HCT116 (cell line): ENCODE data around the gene PLCH2. TPM values are rescaled to one million over a fixed set of nuclear protein-coding genes. Genes with fewer than 3 reads are reported as not detected.

Experiments used
- ATAC-seq: fragments of 200-7000 bp; cut with Tn5 transposase; 2 replicates; pipeline ENCODE4 v1.9.1; 2020; ENCODE audit warnings: mild to moderate bottlenecking, moderate library complexity
- BruUV-seq: library from RNA; stranded (reverse); fragments of 400-500 nt; replicated peaks from 2 replicates; lab custom pipeline; 2021; lab: Mats Ljungman, UMichigan
- CTCF ChIA-PET: fragments of 300-600 bp; sonication (Branson Sonifier 250); formaldehyde crosslinking; loops from one replicate; lab custom pipeline; 2021; ENCODE audit warnings: antibody characterized with exemption; lab: Charles Lee
- POLR2A ChIA-PET: fragments of 300-600, 350-600 bp; sonication (Branson Sonifier 250); formaldehyde crosslinking; loops from one replicate; lab custom pipeline; 2021; ENCODE audit warnings: antibody characterized with exemption; lab: Charles Lee
- RAD21 ChIA-PET, 2 experiments: fragments of 300-600 bp; sonication (Branson Sonifier 250); formaldehyde crosslinking; loops; one replicate each; lab custom pipeline; 2023; ENCODE audit warnings: low total read pairs in 2 of 2; ENCODE audit not compliant: uncharacterized antibody in 2 of 2, unreplicated experiment in 2 of 2, low non-redundant PET in 1 of 2; lab: Charles Lee
- DNase-seq: peaks from one replicate; pipeline ENCODE4 v3.0.0-alpha.2; 2010; ENCODE audit warnings: low read depth, low spot score
- H2AFZ ChIP-seq: fragments of 200-600 bp; shearing (Covaris generic), sonication (generic); 2 replicates; pipeline ENCODE4 v1.6.1; 2017; ENCODE audit warnings: low read depth, mixed run types, mixed read lengths, antibody characterized with exemption, low read length; ENCODE audit not compliant: poor library complexity, severe bottlenecking
- H3K27ac ChIP-seq: 2 replicates; pipeline ENCODE4 v1.5.1; 2012; ENCODE audit warnings: low read depth, low read length
- H3K27me3 ChIP-seq: fragments of 200-600 bp; sonication (generic); 2 replicates; pipeline ENCODE4 v1.6.1; 2016; ENCODE audit warnings: mixed run types, low read length, mixed read lengths; ENCODE audit not compliant: insufficient read depth
- H3K36me3 ChIP-seq, 2 experiments: fragments of 200-500 bp in 1 of 2; fragments of 200-600 bp in 1 of 2; sonication (Bioruptor generic) in 1 of 2; sonication (generic) in 1 of 2; 2 replicates each; pipeline versions ENCODE4 v1.5.1 to v1.6.1; 2014 to 2016; ENCODE audit warnings: low read length in 2 of 2, inconsistent platforms in 1 of 2, mixed read lengths in 1 of 2, mixed run types in 1 of 2; ENCODE audit not compliant: insufficient read depth in 2 of 2, control insufficient read depth in 1 of 2
- H3K4me1 ChIP-seq, 2 experiments: fragments of 200-600 bp in 1 of 2; sonication (generic) in 1 of 2; 2 replicates each; pipeline versions ENCODE4 v1.5.1 to v1.6.1; 2012 to 2017; ENCODE audit warnings: low read length in 2 of 2, inconsistent platforms in 1 of 2, mild to moderate bottlenecking in 1 of 2, mixed read lengths in 1 of 2, mixed run types in 1 of 2, moderate library complexity in 1 of 2; ENCODE audit not compliant: insufficient read depth in 2 of 2, control insufficient read depth in 1 of 2
- H3K4me2 ChIP-seq: fragments of 200-600 bp; sonication (generic); 2 replicates; pipeline ENCODE4 v1.6.1; 2017; ENCODE audit warnings: mixed run types, low read length, mixed read lengths
- H3K4me3 ChIP-seq, 2 experiments: fragments of 200-600 bp in 1 of 2; sonication (generic) in 1 of 2; replicated peaks in 1 of 2; 2 replicates each; pipeline ENCODE4 v1.5.1; 2011 to 2016; ENCODE audit warnings: low read length in 2 of 2, control low read depth in 1 of 2, low read depth in 1 of 2, mild to moderate bottlenecking in 1 of 2, mixed read lengths in 1 of 2, mixed run types in 1 of 2
- H3K79me2 ChIP-seq: fragments of 200-600 bp; sonication (generic); 2 replicates; pipeline ENCODE4 v1.6.1; 2017; ENCODE audit warnings: mild to moderate bottlenecking, mixed run types, low read length, moderate library complexity, mixed read lengths; ENCODE audit not compliant: insufficient read depth
- H3K9ac ChIP-seq: fragments of 200-600 bp; sonication (generic); 2 replicates; pipeline ENCODE4 v1.6.1; 2016; ENCODE audit warnings: low read length, mixed read lengths
- H3K9me2 ChIP-seq: fragments of 200-600 bp; sonication (generic), shearing (Covaris generic); 2 replicates; pipeline ENCODE4 v1.6.1; 2017; ENCODE audit warnings: mixed run types, mild to moderate bottlenecking, moderate library complexity; ENCODE audit not compliant: insufficient read depth
- H3K9me3 ChIP-seq, 2 experiments: fragments of 200-500 bp in 1 of 2; fragments of 200-600 bp in 1 of 2; sonication (Bioruptor generic) in 1 of 2; sonication (generic) in 1 of 2; 2 replicates each; pipeline ENCODE4 v1.6.1; 2014 to 2017; ENCODE audit warnings: low read length in 2 of 2, mixed read lengths in 2 of 2, inconsistent platforms in 1 of 2, low read depth in 1 of 2, mild to moderate bottlenecking in 1 of 2, mixed run types in 1 of 2, moderate library complexity in 1 of 2; ENCODE audit not compliant: control insufficient read depth in 1 of 2, insufficient read depth in 1 of 2
- H4K20me1 ChIP-seq: fragments of 200-600 bp; sonication (generic), shearing (Covaris generic); 2 replicates; pipeline ENCODE4 v1.6.1; 2017; ENCODE audit warnings: mixed run types, mild to moderate bottlenecking, moderate library complexity; ENCODE audit not compliant: insufficient read depth
- CEBPB ChIP-seq: IDR thresholded peaks from 2 replicates; pipeline ENCODE4 v1.6.1; 2012; ENCODE audit warnings: low read depth
- EGR1 ChIP-seq: IDR thresholded peaks from 2 replicates; pipeline ENCODE4 v1.6.1; 2012; ENCODE audit warnings: low read depth
- EZH2phosphoT487 ChIP-seq: fragments of 200-600 bp; IDR thresholded peaks from 2 replicates; pipeline ENCODE4 v1.6.1; 2018; ENCODE audit warnings: antibody characterized with exemption, borderline replicate concordance
- FOSL1 ChIP-seq: IDR thresholded peaks from 2 replicates; pipeline ENCODE4 v1.6.1; 2012; ENCODE audit warnings: low read depth
- JUND ChIP-seq: IDR thresholded peaks from 2 replicates; pipeline ENCODE4 v1.6.1; 2012
- POLR2A ChIP-seq: IDR thresholded peaks from 2 replicates; pipeline ENCODE4 v1.7.0; 2011; ENCODE audit warnings: borderline replicate concordance; ENCODE audit not compliant: insufficient read depth, insufficient read length; ENCODE audit errors: extremely low read depth
- POLR2AphosphoS5 ChIP-seq: IDR thresholded peaks from 2 replicates; pipeline ENCODE4 v1.6.1; 2011; ENCODE audit warnings: mild to moderate bottlenecking, low read depth, low read length, moderate library complexity
- RAD21 ChIP-seq: IDR thresholded peaks from 2 replicates; pipeline ENCODE4 v1.6.1; 2012; ENCODE audit warnings: low read depth, mild to moderate bottlenecking
- SP1 ChIP-seq: IDR thresholded peaks from 2 replicates; pipeline ENCODE4 v1.6.1; 2012; ENCODE audit warnings: low read depth
- ZFX ChIP-seq: fragments of 450-650 bp; IDR thresholded peaks from 2 replicates; pipeline ENCODE4 v1.6.1; 2017
- ZNF274 ChIP-seq: fragments of 200-500 bp; sonication (Bioruptor generic); IDR thresholded peaks from 2 replicates; pipeline ENCODE4 v1.6.1; 2014; ENCODE audit warnings: mild to moderate bottlenecking, low read depth, low read length, inconsistent platforms
- intact Hi-C: fragments of 100-400 bp; cut with micrococcal nuclease; formaldehyde crosslinking; loops from 2 replicates; pipeline ENCODE4 v1.10.0; 2022
- total RNA-seq: library from RNA; stranded (reverse); gene quantifications from one replicate; pipeline ENCODE4 v1.2.1, GENCODE V29; 2021; ENCODE audit not compliant: unreplicated experiment
- TF ChIP-seq, protein P1 (sequence below): IDR thresholded peaks from 2 replicates; pipeline ENCODE4 v1.6.1; 2012; ENCODE audit warnings: low read depth

PLCH2 gene
- total RNA-seq, 1 experiment from 2014 or later: 2.0 TPM

DNA sequence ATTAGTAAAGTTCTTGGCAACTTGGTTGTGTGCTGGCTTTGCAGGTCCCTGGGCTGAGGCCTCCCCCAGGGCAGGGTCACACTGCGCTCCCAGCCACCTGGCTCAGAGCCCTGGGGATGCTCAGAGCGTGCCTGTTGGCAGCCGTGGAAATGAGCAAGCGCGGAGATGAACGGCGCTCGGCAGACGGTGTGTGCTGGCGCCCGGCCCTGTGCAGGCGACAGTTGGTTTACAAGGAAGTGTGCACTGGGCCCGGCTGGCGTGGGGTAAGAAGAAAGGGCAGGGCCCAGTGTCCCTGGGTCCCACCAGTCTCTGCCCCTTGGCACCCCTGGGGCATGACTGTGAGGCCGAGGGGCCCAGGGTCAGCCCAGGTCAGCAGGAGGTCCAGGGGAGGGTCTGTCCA, 38.1 kb upstream of the PLCH2 start:
- H4K20me1 ChIP-seq: no peaks in the 10 kb centered on the region
- H3K4me2 ChIP-seq: no peak overlapping the region
- ChIA-PET CTCF (no interaction called here), POLR2A (no interaction called here), RAD21 (no interaction called here)
- H3K79me2 ChIP-seq: no peaks in the 10 kb centered on the region
- H3K27me3 ChIP-seq: peaks cover 3% of the 10 kb centered on the region; the same call in 1 of the 2 replicates
- H3K27ac ChIP-seq: no peak overlapping the region
- no peaks in the 10 kb centered on the region for H3K36me3 ChIP-seq
- no TSS peak for BruUV-seq
- H2AFZ ChIP-seq: no peak overlapping the region
- H3K9me3 ChIP-seq: no peaks in the 10 kb centered on the region
- no peak for ATAC-seq
- H3K4me3 ChIP-seq: no peak overlapping the region
- intact Hi-C loops: no loop called here
- no peak for DNase-seq
- TF ChIP-seq EGR1: no peak
- TF ChIP-seq EZH2phosphoT487: no peak
- TF ChIP-seq POLR2AphosphoS5: no peak
- no peak for TF ChIP-seq ZFX
- TF ChIP-seq, protein P1, sequence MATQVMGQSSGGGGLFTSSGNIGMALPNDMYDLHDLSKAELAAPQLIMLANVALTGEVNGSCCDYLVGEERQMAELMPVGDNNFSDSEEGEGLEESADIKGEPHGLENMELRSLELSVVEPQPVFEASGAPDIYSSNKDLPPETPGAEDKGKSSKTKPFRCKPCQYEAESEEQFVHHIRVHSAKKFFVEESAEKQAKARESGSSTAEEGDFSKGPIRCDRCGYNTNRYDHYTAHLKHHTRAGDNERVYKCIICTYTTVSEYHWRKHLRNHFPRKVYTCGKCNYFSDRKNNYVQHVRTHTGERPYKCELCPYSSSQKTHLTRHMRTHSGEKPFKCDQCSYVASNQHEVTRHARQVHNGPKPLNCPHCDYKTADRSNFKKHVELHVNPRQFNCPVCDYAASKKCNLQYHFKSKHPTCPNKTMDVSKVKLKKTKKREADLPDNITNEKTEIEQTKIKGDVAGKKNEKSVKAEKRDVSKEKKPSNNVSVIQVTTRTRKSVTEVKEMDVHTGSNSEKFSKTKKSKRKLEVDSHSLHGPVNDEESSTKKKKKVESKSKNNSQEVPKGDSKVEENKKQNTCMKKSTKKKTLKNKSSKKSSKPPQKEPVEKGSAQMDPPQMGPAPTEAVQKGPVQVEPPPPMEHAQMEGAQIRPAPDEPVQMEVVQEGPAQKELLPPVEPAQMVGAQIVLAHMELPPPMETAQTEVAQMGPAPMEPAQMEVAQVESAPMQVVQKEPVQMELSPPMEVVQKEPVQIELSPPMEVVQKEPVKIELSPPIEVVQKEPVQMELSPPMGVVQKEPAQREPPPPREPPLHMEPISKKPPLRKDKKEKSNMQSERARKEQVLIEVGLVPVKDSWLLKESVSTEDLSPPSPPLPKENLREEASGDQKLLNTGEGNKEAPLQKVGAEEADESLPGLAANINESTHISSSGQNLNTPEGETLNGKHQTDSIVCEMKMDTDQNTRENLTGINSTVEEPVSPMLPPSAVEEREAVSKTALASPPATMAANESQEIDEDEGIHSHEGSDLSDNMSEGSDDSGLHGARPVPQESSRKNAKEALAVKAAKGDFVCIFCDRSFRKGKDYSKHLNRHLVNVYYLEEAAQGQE: no peak
- TF ChIP-seq ZNF274: no peak
- TF ChIP-seq CEBPB: no peak
- TF ChIP-seq FOSL1: no peak
- TF ChIP-seq JUND: no peak
- TF ChIP-seq RAD21: no peak
- TF ChIP-seq POLR2A: no peak
- no peak for TF ChIP-seq SP1
- no peaks in the 10 kb centered on the region for H3K9me2 ChIP-seq
- no peak overlapping the region for H3K9ac ChIP-seq
- no peaks in the 10 kb centered on the region for H3K4me1 ChIP-seq
